HepG2 (cell line): Measurements from ENCODE around the gene MATK. TPM values are rescaled to one million over a fixed set of nuclear protein-coding genes. Genes with fewer than 3 reads are reported as not detected.

Source experiments
- ARID4A ChIP-seq: sonication (generic); formaldehyde crosslinking; IDR thresholded peaks from 2 replicates; pipeline ENCODE4 v1.5.0; 2020; ENCODE audit warnings: mild to moderate bottlenecking, missing genetic modification reagents, borderline replicate concordance
- CENPBD1 ChIP-seq: sonication (generic); formaldehyde crosslinking; IDR thresholded peaks from 2 replicates; pipeline ENCODE4 v1.8.0; 2022; ENCODE audit warnings: missing genetic modification reagents, low read depth, mild to moderate bottlenecking, borderline replicate concordance
- ELF1 ChIP-seq: sonication (generic); formaldehyde crosslinking; IDR thresholded peaks from 2 replicates; pipeline ENCODE4 v1.4.0; 2020; ENCODE audit warnings: missing genetic modification reagents
- IKZF1 ChIP-seq: fragments of 450-650 bp; IDR thresholded peaks from 2 replicates; pipeline ENCODE4 v1.7.1; 2016
- KDM6A ChIP-seq: IDR thresholded peaks from 2 replicates; pipeline ENCODE4 v1.6.1; 2016; ENCODE audit warnings: low read depth
- MAX ChIP-seq: IDR thresholded peaks from 2 replicates; pipeline ENCODE4 v1.6.1; 2012; ENCODE audit warnings: inconsistent platforms
- MTF1 ChIP-seq: sonication (generic); formaldehyde crosslinking; IDR thresholded peaks from 2 replicates; pipeline ENCODE4 v1.5.0; 2020; ENCODE audit warnings: missing genetic modification reagents
- MXI1 ChIP-seq: IDR thresholded peaks from 3 replicates; pipeline ENCODE4 v1.6.1; 2012; ENCODE audit warnings: low read depth, low read length, inconsistent platforms, borderline replicate concordance
- NFKBIZ ChIP-seq: IDR thresholded peaks from 2 replicates; pipeline ENCODE4 v1.6.1; 2018; ENCODE audit warnings: missing genetic modification reagents, missing compliant biosample characterization
- SIN3B ChIP-seq: fragments of 150-350 bp; IDR thresholded peaks from 2 replicates; pipeline ENCODE4 v1.6.1; 2014; ENCODE audit warnings: low read length
- SOX13 ChIP-seq, 3 experiments: fragments of 450-650 bp in 1 of 3; sonication (generic) in 1 of 3; formaldehyde crosslinking in 1 of 3; IDR thresholded peaks in 2 of 3; conservative IDR thresholded peaks in 1 of 3; 2 replicates each; pipeline versions ENCODE4 v1.5.0 to v1.6.1; 2016 to 2020; ENCODE audit warnings: antibody characterized with exemption in 1 of 3, mild to moderate bottlenecking in 1 of 3, missing compliant biosample characterization in 1 of 3, missing genetic modification reagents in 1 of 3, moderate library complexity in 1 of 3
- YEATS2 ChIP-seq: sonication (generic); formaldehyde crosslinking; IDR thresholded peaks from 2 replicates; pipeline ENCODE4 v1.4.0; 2020; ENCODE audit warnings: missing genetic modification reagents, borderline replicate concordance
- ZBTB3 ChIP-seq: sonication (generic); formaldehyde crosslinking; IDR thresholded peaks from 2 replicates; pipeline ENCODE4 v1.4.0; 2020; ENCODE audit warnings: low read depth, mild to moderate bottlenecking, moderate library complexity, missing genetic modification reagents, borderline replicate concordance
- ZBTB40 ChIP-seq, 2 experiments: fragments of 450-650 bp in 1 of 2; sonication (generic) in 1 of 2; formaldehyde crosslinking in 1 of 2; IDR thresholded peaks; 2 replicates each; pipeline versions ENCODE4 v1.6.1 to v1.8.0; 2016 to 2022; ENCODE audit warnings: antibody characterized with exemption in 1 of 2, mild to moderate bottlenecking in 1 of 2, missing genetic modification reagents in 1 of 2
- ZFX ChIP-seq: sonication (generic); formaldehyde crosslinking; IDR thresholded peaks from 2 replicates; pipeline ENCODE4 v1.4.0; 2020; ENCODE audit warnings: mild to moderate bottlenecking, low read depth, missing genetic modification reagents, moderate library complexity
- ZNF839 ChIP-seq: sonication (generic); formaldehyde crosslinking; IDR thresholded peaks from 2 replicates; pipeline ENCODE4 v1.4.0; 2020; ENCODE audit warnings: missing genetic modification reagents, mild to moderate bottlenecking, borderline replicate concordance
- polyA plus RNA-seq, 8 experiments: library from polyadenylated mRNA; depleted of rRNA in 3 of 8; stranded (reverse) in 7 of 8; unstranded in 1 of 8; fragments of >200 nt; fragmentation: Illumina TruSeq in 4 of 8; extraction: Trizol in 4 of 8; gene quantifications; 2 replicates each; pipeline versions ENCODE4 v1.2.1 to v1.2.3, GENCODE V29; 2011 to 2016; ENCODE audit warnings: low read depth in 4 of 8, missing spikeins in 1 of 8, mixed read lengths in 1 of 8; ENCODE audit not compliant: insufficient read depth in 1 of 8
- total RNA-seq, 5 experiments: library from RNA; depleted of rRNA; stranded (reverse); fragments of >200 nt; fragmentation: Illumina TruSeq; extraction: Trizol; gene quantifications; 2 replicates each; pipeline ENCODE4 v1.2.3, GENCODE V29; 2016; ENCODE audit warnings: low read depth in 1 of 5

The MATK gene
- total and polyA plus RNA-seq, 2 of the 13 experiments (the other 11 are each of a cell fraction or from before 2014, with no cell fraction given), result 0.09 TPM; not detected in 1

GRCh38 chr19:3821857-3822364 lies 35.7 kb upstream of the MATK start (continued):
- no peak for TF ChIP-seq NFKBIZ
- no peak for TF ChIP-seq MXI1
- 0 out of 2 replicates have a peak, but pooled peaks have one; percentile 22 for TF ChIP-seq ZFX (CRISPR knock-in tag)
- TF ChIP-seq CENPBD1, result no peak
- TF ChIP-seq ZBTB3 (CRISPR knock-in tag), result no peak
- no peak for TF ChIP-seq ELF1 (CRISPR knock-in tag)
- TF ChIP-seq IKZF1, result no peak
- TF ChIP-seq ARID4A (CRISPR knock-in tag), result peak; percentile 16; the same call in 1 of the 2 replicates
- no peak for TF ChIP-seq SIN3B
- peak; percentile 73 for TF ChIP-seq MAX
- TF ChIP-seq MTF1 (CRISPR knock-in tag), result no peak
- no peak for TF ChIP-seq SOX13 (IDR thresholded peaks at IDR 0.05)
- TF ChIP-seq SOX13 (CRISPR knock-in tag; conservative IDR thresholded peaks at IDR 0.05 in 1 of 2, IDR thresholded peaks at IDR 0.05 in 1 of 2), result no peak
- TF ChIP-seq YEATS2 (CRISPR knock-in tag), result no peak
- TF ChIP-seq ZNF839, result no peak
- no peak for TF ChIP-seq ZBTB40 (IDR thresholded peaks at IDR 0.05)
- no peak for TF ChIP-seq ZBTB40 (CRISPR knock-in tag; IDR thresholded peaks at IDR 0.05)
- TF ChIP-seq KDM6A (CRISPR knock-in tag), result no peak
